Mucosa of stomach (tissue), 1 donor: ENCODE measurements around the gene KCNH2.

Experiments used
- H3K27me3 ChIP-seq: one replicate; pipeline ENCODE4 v1.7.0; 2013; ENCODE audit warnings: mild to moderate bottlenecking, low read length; ENCODE audit not compliant: control insufficient read depth, insufficient read depth
- H3K36me3 ChIP-seq: one replicate; pipeline ENCODE4 v1.7.0; 2013; ENCODE audit warnings: low read length; ENCODE audit not compliant: control insufficient read depth, insufficient read depth
- H3K4me1 ChIP-seq: one replicate; pipeline ENCODE4 v1.7.0; 2013; ENCODE audit warnings: mild to moderate bottlenecking, low read length; ENCODE audit not compliant: control insufficient read depth, insufficient read depth
- H3K4me3 ChIP-seq: one replicate; pipeline ENCODE4 v1.7.0; 2013; ENCODE audit warnings: low read length
- H3K9ac ChIP-seq: one replicate; pipeline ENCODE4 v1.7.0; 2013; ENCODE audit warnings: mild to moderate bottlenecking, low read length, moderate library complexity
- H3K9me3 ChIP-seq: one replicate; pipeline ENCODE4 v1.7.0; 2013; ENCODE audit warnings: mild to moderate bottlenecking, low read length, moderate library complexity; ENCODE audit not compliant: control insufficient read depth
- donor health status: Pancreatic carcinoma.

The KCNH2 gene

GRCh38 chr7:150965273-150965830 is 12.8 kb downstream of the KCNH2 start:
- peaks cover 16% of the 10 kb centered on the region for H3K27me3 ChIP-seq
- H3K4me3 ChIP-seq = no peak overlapping the region

GRCh38 chr7:150964593-150965111 is 13.5 kb downstream of the KCNH2 start:
- H3K4me1 ChIP-seq = no peaks in the 10 kb centered on the region
- H3K9me3 ChIP-seq = no peaks in the 10 kb centered on the region
- H3K9ac ChIP-seq = no peak overlapping the region
- no peak overlapping the region for H3K4me3 ChIP-seq
- no peaks in the 10 kb centered on the region for H3K36me3 ChIP-seq
- H3K27me3 ChIP-seq = peaks cover 16% of the 10 kb centered on the region

More at GRCh38 chr7:150965273-150965830, 12.8 kb downstream of the KCNH2 start:
- Histone ChIP-seq H3K9me3 (no peaks in the 10 kb centered on the region), H3K9ac (no peak overlapping the region), H3K36me3 (no peaks in the 10 kb centered on the region), H3K4me1 (no peaks in the 10 kb centered on the region)

DNA sequence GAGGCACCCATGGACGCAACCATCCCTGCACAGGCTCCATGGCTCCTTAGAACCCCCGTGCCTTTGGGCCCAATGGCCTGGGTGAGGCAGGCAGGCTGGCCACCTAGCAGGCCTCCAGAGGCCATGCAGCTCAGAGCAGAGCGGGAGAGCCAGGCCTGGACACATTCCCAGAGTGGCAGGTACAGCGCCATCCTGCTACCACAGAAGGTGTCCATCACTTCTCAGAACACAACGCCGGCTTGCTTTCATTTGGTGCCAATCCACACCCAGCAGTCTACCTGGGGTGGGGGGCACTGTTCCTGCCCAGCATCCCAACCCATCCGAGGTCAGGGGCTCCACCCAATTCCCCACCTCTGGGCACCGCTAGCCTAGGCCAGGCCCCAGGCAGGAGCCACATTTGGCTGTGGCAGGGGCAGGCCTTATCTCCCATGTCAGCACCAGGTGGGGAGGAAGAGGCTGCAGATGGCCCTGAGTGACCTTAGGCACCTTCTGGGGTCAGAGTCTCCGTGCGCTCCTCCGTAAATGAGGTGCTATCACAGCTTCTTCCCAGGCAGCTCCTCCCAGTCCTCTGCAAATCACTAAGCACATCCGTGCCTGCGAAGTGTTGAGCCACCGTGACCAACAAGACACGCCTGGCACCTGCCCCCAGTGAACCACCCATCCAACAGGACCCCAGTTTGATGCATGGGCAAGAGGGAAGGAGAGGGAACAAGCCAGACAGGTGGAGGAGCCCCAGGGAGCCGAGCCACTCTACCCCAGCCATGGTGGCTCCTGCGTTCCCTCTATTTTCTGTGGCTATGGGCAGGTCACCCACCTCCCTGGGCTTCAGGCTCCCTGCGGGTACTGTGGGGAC is 14.2 kb downstream of the KCNH2 start:
- Histone ChIP-seq H3K9me3 (no peaks in the 10 kb centered on the region), H3K4me3 (no peak overlapping the region), H3K9ac (no peak overlapping the region), H3K27me3 (peaks cover 12% of the 10 kb centered on the region), H3K4me1 (no peaks in the 10 kb centered on the region), H3K36me3 (no peaks in the 10 kb centered on the region)

- no peak overlapping the region for H3K9ac ChIP-seq
- H3K36me3 ChIP-seq = no peaks in the 10 kb centered on the region
- H3K9me3 ChIP-seq = no peaks in the 10 kb centered on the region
- peaks cover 18% of the 10 kb centered on the region for H3K27me3 ChIP-seq
- no peak overlapping the region for H3K4me3 ChIP-seq
- no peaks in the 10 kb centered on the region for H3K4me1 ChIP-seq
Measured at GRCh38 chr7:150962553-150963399, 15.3 kb downstream of the KCNH2 start.

- Histone ChIP-seq H3K27me3 (peaks cover 18% of the 10 kb centered on the region), H3K4me1 (no peaks in the 10 kb centered on the region), H3K9me3 (no peaks in the 10 kb centered on the region), H3K36me3 (no peaks in the 10 kb centered on the region), H3K4me3 (no peak overlapping the region), H3K9ac (no peak overlapping the region)
Measured at GRCh38 chr7:150962290-150962552, 15.9 kb downstream of the KCNH2 start.

DNA sequence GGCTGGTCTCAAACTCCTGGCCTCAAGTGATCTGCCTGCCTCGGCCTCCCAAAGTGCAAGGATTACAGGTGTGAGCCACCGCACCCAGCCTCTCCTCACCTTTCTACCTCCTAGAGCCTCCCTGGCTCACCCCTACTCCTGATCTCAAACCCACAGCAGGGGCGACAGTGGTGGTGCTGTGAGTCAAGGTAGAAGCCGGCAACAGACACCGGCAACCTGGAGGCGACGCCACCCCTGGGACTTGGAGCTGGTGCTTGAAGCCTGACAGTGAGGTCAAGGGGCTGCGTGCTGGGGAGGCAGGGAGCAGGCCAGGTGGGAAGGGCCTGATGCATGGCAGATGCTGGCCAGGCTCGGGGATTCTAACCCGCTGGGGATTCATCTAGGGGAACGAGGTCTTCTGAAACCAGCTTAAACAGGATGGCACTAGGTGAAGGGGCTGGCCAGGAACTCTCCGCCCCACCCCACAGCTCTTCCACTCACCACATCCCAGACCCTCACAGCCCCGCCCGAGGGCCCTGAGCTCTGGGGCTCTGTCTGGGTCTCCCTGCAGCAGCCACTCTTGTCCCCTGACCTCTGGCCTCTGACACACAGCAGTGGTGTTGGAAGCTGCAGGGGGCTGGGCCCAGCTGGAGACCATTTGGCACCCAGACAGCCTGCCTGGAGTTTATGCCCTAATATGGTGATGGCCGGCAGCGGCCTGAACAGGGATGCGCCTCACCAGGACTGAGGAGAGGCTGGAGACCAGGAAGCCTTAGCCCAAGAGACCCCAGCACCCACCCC is 16.4 kb downstream of the KCNH2 start:
- no peak overlapping the region for H3K4me3 ChIP-seq
- H3K9ac ChIP-seq = no peak overlapping the region
- H3K27me3 ChIP-seq = peaks cover 22% of the 10 kb centered on the region
- H3K9me3 ChIP-seq = no peaks in the 10 kb centered on the region
- no peaks in the 10 kb centered on the region for H3K4me1 ChIP-seq
- no peaks in the 10 kb centered on the region for H3K36me3 ChIP-seq

DNA sequence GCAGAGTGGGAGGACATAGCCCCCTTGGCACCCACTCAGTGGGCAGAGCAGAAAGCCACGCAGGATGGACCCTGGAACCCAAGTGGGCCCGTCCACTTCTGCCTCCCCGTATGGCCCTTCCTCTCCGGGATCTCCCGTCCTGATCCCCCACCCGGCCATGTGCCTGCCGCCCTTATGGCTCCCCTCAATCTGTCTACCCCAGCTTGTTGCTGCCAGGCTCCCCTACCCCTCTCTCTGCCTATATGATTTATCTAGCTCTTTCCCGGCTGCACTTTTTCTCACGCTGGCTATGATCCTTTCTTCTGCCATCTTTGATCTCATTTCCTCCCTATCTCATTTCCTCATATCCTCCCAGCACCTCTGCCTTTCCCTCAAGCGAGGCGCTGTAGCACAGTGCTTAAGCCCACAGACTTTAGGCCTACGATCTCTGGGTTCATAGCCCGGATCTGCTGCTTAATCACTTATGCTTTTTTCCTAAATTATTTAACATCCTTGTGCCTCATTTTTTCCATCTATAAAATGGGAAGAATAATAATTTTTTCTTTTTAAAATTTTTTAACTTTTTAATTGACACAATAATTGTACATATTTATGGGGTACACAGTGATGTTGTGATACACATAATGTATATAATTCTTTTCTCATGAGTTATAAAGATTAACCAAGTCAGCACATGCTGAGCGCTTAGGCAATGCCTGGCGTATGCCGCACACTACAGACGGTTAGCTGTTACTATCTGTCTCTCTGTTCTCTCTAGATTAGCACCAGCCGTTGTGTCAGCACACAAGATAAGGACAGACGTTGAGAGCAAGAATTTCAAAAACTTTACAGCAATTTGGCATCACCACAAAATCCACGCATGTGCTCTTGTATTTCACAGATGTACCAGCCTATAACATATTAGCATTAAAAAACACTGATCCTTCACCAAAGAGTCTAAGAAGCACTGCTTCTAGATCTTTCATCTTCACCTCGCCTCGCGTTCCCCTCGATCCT is 18.1 kb downstream of the KCNH2 start:
- H3K4me3 ChIP-seq = no peak overlapping the region
- no peak overlapping the region for H3K9ac ChIP-seq
- no peaks in the 10 kb centered on the region for H3K9me3 ChIP-seq
- H3K4me1 ChIP-seq = peaks cover under 1% of the 10 kb centered on the region
- H3K27me3 ChIP-seq = peaks cover 19% of the 10 kb centered on the region
- no peaks in the 10 kb centered on the region for H3K36me3 ChIP-seq

- Histone ChIP-seq H3K4me3 (no peak overlapping the region), H3K9me3 (no peaks in the 10 kb centered on the region), H3K27me3 (peaks cover 24% of the 10 kb centered on the region), H3K4me1 (peaks cover 4% of the 10 kb centered on the region), H3K36me3 (no peaks in the 10 kb centered on the region), H3K9ac (no peak overlapping the region)
Measured at GRCh38 chr7:150959081-150959480, 19.0 kb downstream of the KCNH2 start.

DNA sequence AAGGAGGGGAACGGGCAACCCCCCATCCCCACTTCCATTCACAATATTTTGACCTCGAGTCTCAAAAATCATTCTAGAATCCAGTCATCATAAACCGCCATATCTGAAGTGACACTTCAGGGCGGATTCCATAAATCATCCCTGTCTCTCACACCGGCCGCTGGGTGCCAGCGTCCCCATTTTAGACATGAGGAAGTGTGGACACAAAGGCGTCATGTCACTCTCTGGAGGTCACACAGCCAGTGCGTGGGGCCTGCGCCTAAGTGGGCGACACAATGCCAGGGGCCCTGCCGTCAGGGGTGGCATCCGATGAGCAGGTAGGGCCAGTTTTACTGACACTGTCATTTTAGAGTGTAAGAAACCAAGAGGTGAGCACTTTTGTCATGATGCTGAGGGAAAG is 19.5 kb downstream of the KCNH2 start:
- Histone ChIP-seq H3K27me3 (peaks cover 24% of the 10 kb centered on the region), H3K9me3 (no peaks in the 10 kb centered on the region), H3K4me1 (peaks cover 4% of the 10 kb centered on the region), H3K4me3 (no peak overlapping the region), H3K9ac (no peak overlapping the region), H3K36me3 (no peaks in the 10 kb centered on the region)

DNA sequence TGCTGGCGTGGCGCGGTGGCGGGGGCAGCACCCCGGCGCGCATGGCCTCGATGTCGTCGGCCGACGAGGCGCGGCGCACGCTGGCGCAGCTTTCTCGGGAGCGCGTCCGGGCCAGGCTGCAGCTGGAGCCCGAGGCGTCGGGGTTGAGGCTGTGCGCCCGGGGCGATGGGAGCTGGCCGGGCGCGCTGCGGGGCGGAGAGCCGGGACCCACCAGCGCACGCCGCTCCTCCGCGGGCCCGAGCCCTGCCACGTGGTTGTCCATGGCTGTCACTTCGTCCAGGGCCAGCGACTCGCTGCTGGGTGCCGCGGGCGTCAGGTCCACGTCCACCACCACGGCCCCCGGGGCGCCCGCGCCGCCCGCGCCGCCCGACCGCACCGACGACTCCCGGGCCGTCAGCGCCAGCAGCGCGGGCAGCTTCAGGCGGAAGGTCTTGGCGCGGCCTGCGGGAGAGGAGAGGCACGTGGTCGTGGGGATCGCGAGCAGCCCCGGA is 20.0 kb downstream of the KCNH2 start:
- Histone ChIP-seq H3K4me1 (peaks cover 4% of the 10 kb centered on the region), H3K9me3 (no peaks in the 10 kb centered on the region), H3K4me3 (no peak overlapping the region), H3K27me3 (peaks cover 24% of the 10 kb centered on the region), H3K9ac (no peak overlapping the region), H3K36me3 (no peaks in the 10 kb centered on the region)
